K562 (cell line): ENCODE data around the gene RAPSN. TPM values are rescaled to one million over a fixed set of nuclear protein-coding genes. Genes with fewer than 3 reads are reported as not detected.

Source experiments
- ATAC-seq: fragments of 200-7000 bp; cut with Tn5 transposase; 3 replicates; pipeline ENCODE4 v1.9.1; 2020; ENCODE audit warnings: moderate library complexity
- BruUV-seq: library from RNA; stranded (reverse); fragments of 400-500 nt; replicated peaks from 2 replicates; lab custom pipeline; 2021; lab: Mats Ljungman, UMichigan
- CTCF ChIA-PET: fragments of 300-600 bp; formaldehyde crosslinking; extraction: SDS; loops from one replicate; lab custom pipeline; 2021; ENCODE audit warnings: low intra/inter-chr PET ratio; lab: Yijun Ruan, JAX
- POLR2A ChIA-PET: fragments of 300-600, 350-650 bp; sonication (Branson Sonifier 250); formaldehyde crosslinking; extraction: SDS; loops from one replicate; lab custom pipeline; 2021; ENCODE audit warnings: antibody characterized with exemption, inconsistent platforms; lab: Yijun Ruan, JAX
- DNase-seq, 4 experiments: peaks; one replicate each; pipeline versions ENCODE4 v3.0.0 to v3.0.0-alpha.2; 2011 to 2018; ENCODE audit warnings: low spot score in 3 of 4, mixed read lengths in 3 of 4; ENCODE audit errors: extremely low read depth in 1 of 4
- FAIRE-seq: peaks from 2 replicates; lab custom pipeline; 2011; peaks lifted over from hg19 to GRCh38; lab: Jason Lieb, UNC
- H2AFZ ChIP-seq: 2 replicates; pipeline ENCODE4 v1.6.0; 2011; ENCODE audit warnings: low read depth, low read length, control low read depth, inconsistent platforms
- H3K27ac ChIP-seq: fragments of 200-600 bp; 3 replicates; pipeline ENCODE4 v1.8.0; 2011; ENCODE audit warnings: low read depth, mild to moderate bottlenecking, control low read depth, inconsistent platforms, low read length, moderate library complexity, mixed read lengths; ENCODE audit errors: extremely low read depth
- H3K27me3 ChIP-seq, 2 experiments: fragments of 300-600 bp in 1 of 2; 2 replicates in 1 of 2; 3 replicates in 1 of 2; pipeline versions ENCODE4 v1.6.0 to v1.8.0; 2011; ENCODE audit warnings: inconsistent platforms in 2 of 2, low read length in 2 of 2, mild to moderate bottlenecking in 1 of 2, mixed read lengths in 1 of 2, moderate library complexity in 1 of 2; ENCODE audit not compliant: control insufficient read depth in 2 of 2, insufficient read depth in 2 of 2
- H3K36me3 ChIP-seq: fragments of 300-600 bp; 3 replicates; pipeline ENCODE4 v1.8.0; 2011; ENCODE audit warnings: mild to moderate bottlenecking, low read length, inconsistent platforms; ENCODE audit not compliant: control insufficient read depth, insufficient read depth
- H3K4me1 ChIP-seq, 2 experiments: fragments of 200-600 bp in 1 of 2; replicated peaks in 1 of 2; 2 replicates in 1 of 2; 3 replicates in 1 of 2; pipeline versions ENCODE4 v1.5.1 to v1.8.0; 2011; ENCODE audit warnings: inconsistent platforms in 2 of 2, low read length in 2 of 2, mild to moderate bottlenecking in 1 of 2, mixed read lengths in 1 of 2, moderate library complexity in 1 of 2; ENCODE audit not compliant: control insufficient read depth in 2 of 2, insufficient read depth in 2 of 2
- H3K4me2 ChIP-seq: 2 replicates; pipeline ENCODE4 v1.6.1; 2011; ENCODE audit warnings: low read length, control low read depth, inconsistent platforms, mixed read lengths; ENCODE audit not compliant: insufficient read depth
- H3K4me3 ChIP-seq: fragments of 200-600 bp; sonication (generic), shearing (Covaris generic); 2 replicates; pipeline ENCODE4 v1.5.1; 2016; ENCODE audit warnings: control low read depth, inconsistent platforms
- H3K79me2 ChIP-seq: fragments of 200-600 bp; 3 replicates; pipeline ENCODE4 v1.8.0; 2011; ENCODE audit warnings: low read length, inconsistent platforms; ENCODE audit not compliant: control insufficient read depth, insufficient read depth
- H3K9ac ChIP-seq, 2 experiments: 2 replicates each; pipeline versions ENCODE4 v1.6.0 to v1.6.1; 2011; ENCODE audit warnings: low read depth in 2 of 2, low read length in 2 of 2, control low read depth in 1 of 2, inconsistent platforms in 1 of 2, mild to moderate bottlenecking in 1 of 2, mixed read lengths in 1 of 2; ENCODE audit not compliant: insufficient read depth in 1 of 2
- H3K9me1 ChIP-seq: one replicate; pipeline ENCODE4 v1.6.0; 2011; ENCODE audit warnings: inconsistent platforms, mild to moderate bottlenecking, low read length, moderate library complexity; ENCODE audit not compliant: control insufficient read depth, insufficient read depth
- H3K9me3 ChIP-seq: replicated peaks from 2 replicates; pipeline ENCODE4 v1.5.1; 2011; ENCODE audit warnings: low read depth, low read length, inconsistent platforms; ENCODE audit not compliant: control insufficient read depth, insufficient read depth
- H4K20me1 ChIP-seq: replicated peaks from 2 replicates; pipeline ENCODE4 v1.6.1; 2011; ENCODE audit warnings: low read length, inconsistent platforms, mixed read lengths; ENCODE audit not compliant: control insufficient read depth, insufficient read depth
- BRF1 ChIP-seq: IDR thresholded peaks from 3 replicates; pipeline ENCODE4 v1.6.1; 2011; ENCODE audit warnings: borderline replicate concordance, mild to moderate bottlenecking; ENCODE audit not compliant: insufficient read length; ENCODE audit errors: extremely low read depth
- IFI16 ChIP-seq: fragments of 250-450 bp; sonication (Bioruptor Pico); IDR thresholded peaks from 2 replicates; pipeline ENCODE4 v2.1.2; 2022; ENCODE audit warnings: mild to moderate bottlenecking, inconsistent platforms
- MTA1 ChIP-seq: fragments of 450-650 bp; IDR thresholded peaks from 2 replicates; pipeline ENCODE4 v1.6.1; 2017; ENCODE audit warnings: borderline replicate concordance
- PRDM10 ChIP-seq: fragments of 450-650 bp; IDR thresholded peaks from 2 replicates; pipeline ENCODE4 v1.6.1; 2018; ENCODE audit not compliant: partially characterized antibody
- SP1 ChIP-seq: sonication (generic); formaldehyde crosslinking; IDR thresholded peaks from 2 replicates; pipeline ENCODE4 v1.8.1; 2022; ENCODE audit warnings: mild to moderate bottlenecking, missing genetic modification reagents
- TEAD2 ChIP-seq: fragments of 450-650 bp; IDR thresholded peaks from 2 replicates; pipeline ENCODE4 v1.6.1; 2016; ENCODE audit warnings: missing genetic modification characterization, control low read depth, missing compliant biosample characterization
- ZNF79 ChIP-seq: fragments of 250-450 bp; sonication (Bioruptor Pico); IDR thresholded peaks from 2 replicates; pipeline ENCODE4 v1.4.0; 2020; ENCODE audit warnings: low read depth, mild to moderate bottlenecking, moderate library complexity
- WGBS: fragments of 100-300 bp; shearing (Covaris generic); methylation state at CpG from one replicate; pipeline ENCODE4 v1.1.6; 2016; ENCODE audit warnings: low coverage, mixed read lengths; ENCODE audit not compliant: insufficient coverage; ENCODE audit errors: missing lambda C conversion rate; 5-methylcytosine and 5-hydroxymethylcytosine counted together
- in situ Hi-C: fragments of 300-500 bp; cut with MboI; formaldehyde crosslinking; loops from 4 replicates; pipeline ENCODE4 v1.15.0; 2018; ENCODE audit warnings: inconsistent platforms, mixed read lengths
- intact Hi-C: fragments of 100-400 bp; cut with micrococcal nuclease; formaldehyde crosslinking; loops from 2 replicates; pipeline ENCODE4 v1.14.2; 2022
- polyA plus RNA-seq, 8 experiments: library from polyadenylated mRNA; depleted of rRNA in 4 of 8; stranded (reverse) in 5 of 8; unstranded in 3 of 8; fragments of >200 nt; fragmentation: Nextera tagmentation in 2 of 8; fragmentation: Illumina TruSeq in 1 of 8; extraction: Ambion mirVana in 2 of 8; extraction: Trizol in 1 of 8; gene quantifications; 2 replicates each; pipeline versions ENCODE4 v1.2.1 to v1.2.3, GENCODE V29; 2011 to 2014; ENCODE audit warnings: inconsistent platforms in 1 of 8, missing spikeins in 1 of 8
- total RNA-seq, 7 experiments: library from RNA; depleted of rRNA in 6 of 7; stranded (reverse); fragments of >200 nt in 6 of 7; fragmentation: Illumina TruSeq in 2 of 7; extraction: Trizol in 2 of 7; gene quantifications; 2 replicates each; pipeline versions ENCODE4 v1.2.1 to v1.2.3, GENCODE V29; 2011 to 2021; ENCODE audit warnings: low replicate concordance in 1 of 7
- TF ChIP-seq, protein P1 (sequence below): fragments of 250-450 bp; sonication (Bioruptor Pico); IDR thresholded peaks from 2 replicates; pipeline ENCODE4 v1.8.0; 2022; ENCODE audit warnings: inconsistent platforms, mild to moderate bottlenecking, moderate library complexity, borderline replicate concordance
- TF ChIP-seq, protein P2 (sequence below): fragments of 450-650 bp; formaldehyde crosslinking; IDR thresholded peaks from 2 replicates; pipeline ENCODE4 v1.4.0; 2020; ENCODE audit warnings: mild to moderate bottlenecking, mixed read lengths

The RAPSN gene
- total and polyA plus RNA-seq, 9 of the 15 experiments (the other 6 are each of a cell fraction or from before 2014, with no cell fraction given) = 0.06 to 0.11 TPM; not detected in 7

DNA sequence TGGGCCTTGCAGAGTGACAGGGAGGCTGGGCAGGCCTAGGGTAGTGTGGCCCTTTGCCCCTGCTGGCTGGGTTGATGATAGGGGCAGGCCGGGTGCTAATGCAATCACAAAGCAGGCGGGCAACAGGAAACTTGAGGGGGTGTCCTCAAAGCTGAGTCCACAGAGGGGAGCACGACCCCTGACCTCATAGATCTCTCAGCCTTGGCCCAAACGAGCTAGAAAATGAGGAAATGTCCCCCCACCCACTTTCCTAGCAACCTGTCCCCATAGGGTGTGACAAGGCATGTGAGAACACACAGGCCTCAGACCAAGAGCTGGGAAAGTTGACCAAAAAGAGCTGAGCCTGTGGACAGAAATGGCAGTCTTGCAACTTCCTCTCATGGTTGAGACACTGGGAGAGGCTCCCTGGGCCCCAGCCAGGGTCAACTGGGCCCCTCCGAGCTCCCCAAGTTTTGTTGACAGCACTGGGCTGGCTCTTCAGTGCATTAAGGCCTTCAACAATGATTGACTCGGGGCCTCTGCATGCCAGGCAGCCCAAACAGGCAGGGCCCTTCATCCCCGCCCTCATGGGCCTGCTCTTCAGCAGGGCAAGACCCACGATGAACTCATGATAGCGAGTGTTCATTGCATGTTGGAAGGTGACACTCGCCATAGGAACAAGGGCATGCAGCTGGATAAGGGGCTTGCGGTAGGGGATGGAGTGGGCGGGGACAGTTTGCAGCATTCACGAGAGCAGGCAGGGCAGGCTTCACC lies 60.8 kb downstream of the RAPSN start:
- Histone ChIP-seq H3K79me2 (no peaks in the 10 kb centered on the region), H3K9ac (peak overlapping the region in 1 of 2 experiments; percentile 80; a peak in 2 of 4 replicates), H2AFZ (peak overlapping the region; percentile 57), H3K27me3 (no peaks in the 10 kb centered on the region), H3K4me2 (no peak overlapping the region), H3K9me1 (no peaks in the 10 kb centered on the region), H3K27ac (peak overlapping the region; percentile 44; the same call in 1 of the 3 replicates), H3K36me3 (no peaks in the 10 kb centered on the region), H3K9me3 (no peaks in the 10 kb centered on the region), H3K4me3 (no peak overlapping the region), H3K4me1 (peaks cover 17 to 47% of the 10 kb centered on the region in 2 experiments), H4K20me1 (no peaks in the 10 kb centered on the region)
- DNase-seq (peak in 1 of 4 experiments; percentile 6), FAIRE-seq (no peak), ATAC-seq (no peak)
- intact Hi-C loops = no loop called here
- BruUV-seq = no TSS peak
- POLR2A ChIA-PET = interaction anchor here (0.6 to 1.9 kb wide), 5 partner anchors 9 to 47 kb away, joined by 3 to 8 read pairs (median 3); partner anchors contain the start of gene SPI1
- in situ Hi-C loops = no loop called here
- CTCF ChIA-PET = no interaction called here
- 56% methylated on average over 13 of the region's 13 CpGs for WGBS
- TF ChIP-seq SP1 (CRISPR knock-in tag) = no peak
- no peak for TF ChIP-seq MTA1
- TF ChIP-seq, protein P1, sequence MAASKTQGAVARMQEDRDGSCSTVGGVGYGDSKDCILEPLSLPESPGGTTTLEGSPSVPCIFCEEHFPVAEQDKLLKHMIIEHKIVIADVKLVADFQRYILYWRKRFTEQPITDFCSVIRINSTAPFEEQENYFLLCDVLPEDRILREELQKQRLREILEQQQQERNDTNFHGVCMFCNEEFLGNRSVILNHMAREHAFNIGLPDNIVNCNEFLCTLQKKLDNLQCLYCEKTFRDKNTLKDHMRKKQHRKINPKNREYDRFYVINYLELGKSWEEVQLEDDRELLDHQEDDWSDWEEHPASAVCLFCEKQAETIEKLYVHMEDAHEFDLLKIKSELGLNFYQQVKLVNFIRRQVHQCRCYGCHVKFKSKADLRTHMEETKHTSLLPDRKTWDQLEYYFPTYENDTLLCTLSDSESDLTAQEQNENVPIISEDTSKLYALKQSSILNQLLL = no peak
- TF ChIP-seq PRDM10 = no peak
- TF ChIP-seq BRF1 = no peak
- TF ChIP-seq, protein P2, sequence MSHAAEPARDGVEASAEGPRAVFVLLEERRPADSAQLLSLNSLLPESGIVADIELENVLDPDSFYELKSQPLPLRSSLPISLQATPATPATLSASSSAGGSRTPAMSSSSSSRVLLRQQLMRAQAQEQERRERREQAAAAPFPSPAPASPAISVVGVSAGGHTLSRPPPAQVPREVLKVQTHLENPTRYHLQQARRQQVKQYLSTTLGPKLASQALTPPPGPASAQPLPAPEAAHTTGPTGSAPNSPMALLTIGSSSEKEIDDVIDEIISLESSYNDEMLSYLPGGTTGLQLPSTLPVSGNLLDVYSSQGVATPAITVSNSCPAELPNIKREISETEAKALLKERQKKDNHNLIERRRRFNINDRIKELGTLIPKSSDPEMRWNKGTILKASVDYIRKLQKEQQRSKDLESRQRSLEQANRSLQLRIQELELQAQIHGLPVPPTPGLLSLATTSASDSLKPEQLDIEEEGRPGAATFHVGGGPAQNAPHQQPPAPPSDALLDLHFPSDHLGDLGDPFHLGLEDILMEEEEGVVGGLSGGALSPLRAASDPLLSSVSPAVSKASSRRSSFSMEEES (CRISPR knock-in tag) = no peak
- no peak for TF ChIP-seq ZNF79 (CRISPR knock-in tag)
- no peak for TF ChIP-seq TEAD2 (tag)
- TF ChIP-seq IFI16 = no peak
